Stimulated activated CD8-positive, alpha-beta memory T cell treated with anti-CD3 and anti-CD28 coated beads, Interleukin-7, amount 100 ng/mL, for 4 hours (primary cell): ENCODE measurements around the gene PABPC1L.

Source experiments
- DNase-seq, 2 donors: peaks; one replicate each; pipeline ENCODE4 v3.0.0-alpha.2; 2020; ENCODE audit warnings: low read depth in 2 of 2

The PABPC1L gene

DNA sequence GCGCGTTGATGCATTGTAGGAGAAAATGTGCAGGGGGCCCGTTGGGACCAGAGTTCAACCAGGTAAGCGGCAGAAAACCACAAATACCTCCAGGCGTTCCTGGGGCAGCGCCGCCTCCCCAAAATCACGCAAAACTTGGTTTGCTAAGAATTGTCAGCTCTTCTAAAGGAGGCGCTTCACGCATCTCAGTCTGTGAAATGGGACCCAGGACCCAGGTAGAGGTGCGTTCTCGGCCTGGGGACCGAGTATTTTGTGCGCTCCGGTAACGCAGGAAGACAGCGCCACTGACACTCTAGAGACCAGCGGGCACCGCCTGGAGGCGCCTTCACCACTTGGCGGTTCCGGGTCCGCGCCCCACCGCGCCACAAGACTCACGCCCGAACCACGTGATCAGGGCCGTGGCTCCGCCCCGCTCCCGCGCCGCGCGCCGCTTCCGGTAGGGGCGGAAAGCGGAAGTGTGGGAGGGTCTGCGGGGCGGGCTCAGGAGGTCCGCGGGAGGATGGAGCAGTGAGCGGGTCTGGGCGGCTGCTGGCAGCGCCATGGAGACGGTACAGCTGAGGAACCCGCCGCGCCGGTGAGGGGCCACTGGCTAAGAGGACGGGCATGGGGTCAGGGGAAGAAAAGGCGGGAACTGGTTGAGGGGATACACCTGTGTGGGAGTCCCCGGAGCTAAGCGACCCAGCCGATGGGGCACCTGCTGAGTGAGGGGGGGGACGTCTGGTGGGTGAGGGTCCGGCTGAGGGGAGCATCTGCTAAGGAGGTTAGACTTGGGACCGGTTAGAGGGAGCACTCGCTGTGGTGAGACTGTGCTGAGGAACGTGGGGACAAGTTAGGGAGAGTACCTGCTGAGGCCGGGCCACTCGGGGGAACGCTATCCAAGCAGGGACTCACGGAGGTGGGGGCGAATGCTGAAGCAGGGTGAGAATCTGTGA is 56.4 kb downstream of the PABPC1L start, which contains the start of gene STK4:
TSS of gene STK4 (plus strand) at position 483 of the 932 bp plus-strand sequence. CDS start at position 540, 57 bp downstream.
- DNase-seq = peak; percentile 87 to 93

DNA sequence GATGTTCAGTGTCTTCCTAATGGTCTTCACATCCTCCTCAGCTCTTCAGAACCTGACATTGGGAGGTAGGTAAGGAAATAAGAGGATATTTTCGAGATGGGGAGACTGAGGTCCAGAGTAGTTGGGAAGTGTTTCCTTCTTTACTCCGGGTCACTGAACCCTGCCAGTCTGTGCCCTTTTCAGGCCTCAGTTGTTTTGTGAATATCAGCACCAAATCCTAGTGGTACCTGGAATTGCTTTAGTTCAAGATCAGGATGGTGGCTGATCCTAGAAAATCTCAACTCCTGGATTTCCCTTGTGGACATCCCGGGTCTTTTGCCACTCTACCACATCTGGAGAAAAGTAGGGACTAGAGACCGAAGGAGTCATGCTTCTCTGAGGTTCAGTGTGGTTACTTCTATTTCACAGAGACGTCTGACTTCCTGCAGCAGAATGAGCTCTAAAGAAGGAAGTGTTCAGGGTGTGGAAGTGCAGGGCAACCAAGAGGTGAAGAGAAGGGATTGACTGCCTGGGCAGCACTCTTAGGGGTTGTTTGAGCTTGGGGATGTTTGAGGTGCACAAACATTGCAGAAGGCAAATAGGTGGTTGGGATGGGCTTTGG is 57.4 kb downstream of the PABPC1L start:
- no peak for DNase-seq

DNA sequence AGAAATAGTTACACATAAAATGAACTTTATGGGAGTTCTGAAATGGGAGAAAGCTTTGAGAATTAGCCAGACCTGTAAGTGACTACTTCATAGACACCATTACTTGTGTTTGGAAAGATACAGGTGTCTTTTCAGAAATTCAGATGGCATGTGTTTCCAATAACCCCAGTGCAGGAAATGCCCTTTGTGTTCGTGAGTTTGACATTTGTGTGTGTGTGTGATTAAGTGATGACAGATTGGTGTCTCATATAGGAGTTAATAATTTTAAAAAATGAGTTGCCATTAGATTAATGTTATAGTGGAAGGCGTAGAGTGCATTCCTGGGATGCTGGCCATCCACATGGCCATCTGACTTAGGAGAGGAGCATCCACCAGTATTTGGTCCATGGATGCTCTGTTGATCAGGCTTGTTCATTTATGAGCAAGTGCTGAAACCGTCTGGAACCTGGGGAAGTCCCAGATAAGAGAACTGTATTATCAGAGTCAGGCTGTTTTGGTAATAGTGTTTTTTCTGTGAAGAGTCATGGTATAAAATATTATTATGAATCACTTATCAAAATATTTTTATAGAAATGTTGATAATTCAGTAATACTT is 59.5 kb downstream of the PABPC1L start:
- no peak for DNase-seq

DNA sequence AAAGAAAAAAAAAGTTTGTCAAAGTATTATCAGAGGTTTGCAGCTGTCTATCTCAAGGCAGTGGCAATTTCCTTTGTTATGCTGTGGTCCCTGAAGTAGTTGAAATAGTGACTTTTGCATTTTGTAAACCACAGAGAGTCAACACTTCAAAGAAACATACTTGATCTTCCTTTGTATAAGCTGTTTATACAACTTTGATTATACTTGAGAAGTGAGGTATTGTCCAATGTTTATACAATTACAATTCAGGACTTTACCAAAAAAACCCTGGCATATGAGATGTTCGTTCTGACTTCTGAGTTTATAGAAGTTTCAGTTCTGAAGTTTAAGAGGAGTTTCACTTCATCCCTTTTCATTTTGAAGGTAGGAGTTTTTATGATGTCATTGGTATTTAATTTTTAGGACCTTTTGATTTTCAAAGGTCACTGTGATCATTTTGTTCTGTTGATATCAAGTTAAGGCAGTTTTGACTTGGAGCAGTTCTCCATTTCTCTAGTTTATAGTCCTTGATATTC is 60.4 kb downstream of the PABPC1L start:
- DNase-seq = no peak

DNA sequence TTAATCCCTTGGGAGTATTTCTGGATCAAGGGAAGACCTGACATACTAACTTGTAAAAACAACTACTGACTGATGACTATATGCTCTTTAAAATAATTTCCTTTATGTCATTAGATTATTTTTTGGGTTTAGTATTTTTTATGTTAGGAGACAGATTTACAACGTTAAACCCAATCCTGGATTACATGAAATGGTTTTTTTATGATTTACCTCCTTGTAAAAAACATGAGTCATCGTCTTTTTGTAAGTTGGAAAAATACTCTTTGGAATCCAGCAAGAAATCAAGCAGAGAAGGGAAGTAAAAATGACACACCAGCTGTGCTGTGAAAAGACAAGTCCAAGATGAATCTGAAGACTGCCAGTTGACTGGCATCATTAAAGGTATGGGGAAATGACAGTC is 63.2 kb downstream of the PABPC1L start:
- no peak for DNase-seq

DNA sequence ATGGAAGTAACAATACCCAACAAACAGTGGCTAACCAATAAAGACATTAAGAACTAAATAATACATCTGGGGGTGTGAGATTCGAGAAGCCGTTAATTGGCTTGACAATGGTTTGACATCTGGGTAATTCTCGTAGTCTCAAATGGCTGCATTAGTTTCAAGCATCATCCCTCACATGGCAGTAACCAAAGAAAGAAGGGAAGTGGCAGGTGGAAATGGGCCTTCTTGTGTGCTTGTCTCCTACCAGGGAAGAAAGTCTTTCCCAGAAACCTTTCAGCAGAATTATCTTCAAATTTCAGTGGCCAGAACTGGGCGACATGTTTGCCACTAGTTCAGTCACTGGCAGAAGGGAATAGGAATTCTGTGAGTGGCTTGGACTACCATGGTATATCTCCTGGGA is 66.8 kb downstream of the PABPC1L start:
- DNase-seq = no peak

DNA sequence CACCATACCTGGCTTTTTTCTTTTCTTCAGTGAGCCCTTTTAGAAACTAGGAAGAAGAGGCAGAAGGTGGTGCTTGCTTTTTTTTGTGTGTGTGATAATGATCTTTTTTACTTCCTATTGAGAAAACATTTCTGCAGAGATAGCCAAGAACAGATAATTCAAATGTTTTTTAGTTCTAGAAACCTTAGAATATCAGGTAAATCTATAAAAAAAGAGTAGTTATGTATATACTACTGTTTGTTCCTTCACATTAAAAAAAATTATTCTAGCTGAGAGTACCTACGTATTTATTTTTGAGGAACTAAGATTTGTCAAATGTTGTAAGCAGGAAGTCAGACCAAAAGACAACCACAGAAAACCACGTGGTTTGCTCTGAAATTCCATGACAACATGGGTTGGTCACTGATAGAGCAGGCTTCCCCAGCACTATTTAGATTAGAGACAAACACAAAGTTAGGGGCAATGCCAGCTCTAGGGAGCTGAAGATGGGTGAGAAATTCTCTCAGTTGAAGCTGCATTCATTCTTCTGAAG is 69.3 kb downstream of the PABPC1L start:
- DNase-seq = peak; percentile 50 to 74

DNA sequence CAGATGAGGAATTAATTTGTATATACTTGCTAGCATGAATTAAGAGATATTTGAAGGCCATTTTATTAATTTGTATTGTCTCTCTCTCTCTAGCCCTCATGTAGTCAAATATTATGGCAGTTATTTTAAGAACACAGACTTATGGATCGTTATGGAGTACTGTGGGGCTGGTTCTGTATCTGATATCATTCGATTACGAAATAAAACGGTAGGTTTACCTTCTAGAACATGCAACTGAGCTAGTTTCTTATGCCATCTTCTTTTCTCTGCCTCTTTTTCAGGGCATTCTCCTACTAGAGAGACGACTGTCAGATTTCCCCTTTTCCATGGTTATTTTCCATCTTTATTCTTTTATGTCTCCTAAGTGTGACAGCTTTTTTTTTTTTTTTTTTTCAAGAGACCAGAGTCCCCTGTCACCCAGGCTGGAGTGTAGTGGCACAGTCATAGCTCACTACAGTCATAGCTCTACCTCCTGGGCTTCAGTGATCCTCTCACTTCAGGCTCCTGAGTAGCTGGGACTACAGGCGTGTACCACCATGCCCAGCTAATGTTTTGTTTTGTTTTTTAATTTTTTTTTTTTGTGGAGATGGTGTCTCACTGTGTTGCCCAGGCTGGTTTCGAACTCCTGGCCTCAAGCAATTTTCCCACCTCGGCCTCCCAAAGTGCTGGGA is 72.0 kb downstream of the PABPC1L start:
- DNase-seq = no peak

DNA sequence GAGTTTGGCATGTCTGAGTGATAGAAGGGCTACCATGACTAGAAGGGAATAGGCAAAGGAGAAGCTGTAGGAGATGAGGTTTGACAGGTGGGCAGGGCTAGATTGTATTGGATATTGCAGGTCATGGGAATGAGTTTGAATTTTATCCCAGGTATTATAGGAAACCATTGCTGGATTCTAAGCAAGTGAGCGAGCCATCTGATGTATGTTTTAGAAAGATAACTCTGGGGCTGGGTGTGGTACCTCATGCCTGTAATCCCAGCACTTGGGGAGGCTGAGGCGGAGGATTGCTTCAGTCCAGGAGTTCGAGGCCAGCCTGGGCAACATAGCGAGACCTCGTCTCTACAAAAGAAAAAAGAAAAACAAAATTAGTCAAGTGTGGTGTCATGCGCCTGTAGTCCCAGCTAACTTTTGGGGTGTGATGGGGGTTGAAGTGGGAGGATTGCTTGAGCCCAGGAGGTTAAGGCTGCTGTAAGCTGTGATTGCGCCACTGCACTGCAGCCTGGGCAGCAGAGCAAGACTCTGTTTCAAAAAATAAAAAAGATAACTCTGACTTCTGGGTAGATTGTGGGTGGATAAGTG is 73.3 kb downstream of the PABPC1L start:
- no peak for DNase-seq

DNA sequence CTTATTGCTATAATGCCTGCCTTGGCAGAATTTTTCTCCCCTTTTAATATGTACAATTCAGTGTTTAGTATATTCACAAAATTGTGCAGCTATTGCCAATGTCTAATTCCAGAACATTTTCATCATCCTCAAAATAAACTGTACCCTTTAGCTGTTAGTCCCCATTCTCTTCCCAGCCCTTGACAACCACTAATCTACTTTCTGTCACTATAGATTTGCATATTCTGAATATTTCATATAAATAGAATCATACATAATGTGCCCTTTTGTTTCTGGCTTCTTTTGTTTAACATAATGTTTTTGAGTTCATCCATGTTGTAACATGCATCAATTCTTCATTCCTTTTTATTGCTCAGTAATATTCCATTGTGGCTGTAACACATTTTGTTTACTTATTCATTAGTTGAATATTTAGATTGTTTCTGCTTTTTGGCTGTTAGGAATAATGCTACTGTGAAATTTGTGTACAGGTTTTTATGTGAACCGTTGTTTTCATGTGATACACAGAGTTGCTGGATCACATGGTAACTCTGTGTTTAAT is 78.8 kb downstream of the PABPC1L start:
- DNase-seq = no peak
